Activated naive CD4-positive, alpha-beta T cell treated with anti-CD3 and anti-CD28 coated beads, Interleukin-2, amount 10 ng/mL, durations not matched to agents 7 days and 5 days (primary cell): ENCODE data around the gene IGSF6.
A peak's percentile ranks its signal among the peaks of the same experiment; 100 is the strongest.
"Not testable (repeated sequence)": the region's sequence is repeated elsewhere in the genome, so short reads cannot be mapped to it uniquely, and the experiment has no call there.

Experiments
- CTCF ChIA-PET: fragments of 350-600 bp; sonication (Branson Sonifier 250); formaldehyde crosslinking; loops from one replicate; lab custom pipeline; 2021; ENCODE audit warnings: antibody characterized with exemption; lab: Charles Lee
- DNase-seq: peaks from one replicate; pipeline ENCODE4 v3.0.0-alpha.2; 2020
- H3K27ac Mint-ChIP-seq: one replicate; pipeline ENCODE4 v1.8.0; 2021; ENCODE audit warnings: mild to moderate bottlenecking, moderate library complexity, mixed read lengths
- H3K27me3 Mint-ChIP-seq: one replicate; pipeline ENCODE4 v1.8.0; 2021; ENCODE audit warnings: mild to moderate bottlenecking, mixed read lengths
- H3K36me3 Mint-ChIP-seq: one replicate; pipeline ENCODE4 v1.8.0; 2021; ENCODE audit warnings: mixed read lengths
- H3K4me1 Mint-ChIP-seq: one replicate; pipeline ENCODE4 v1.8.0; 2021; ENCODE audit warnings: mixed read lengths
- H3K4me3 Mint-ChIP-seq: one replicate; pipeline ENCODE4 v1.8.0; 2021; ENCODE audit warnings: mild to moderate bottlenecking, moderate library complexity, mixed read lengths
- H3K9me3 Mint-ChIP-seq: one replicate; pipeline ENCODE4 v1.8.0; 2021; ENCODE audit warnings: mixed read lengths

The IGSF6 gene

DNA sequence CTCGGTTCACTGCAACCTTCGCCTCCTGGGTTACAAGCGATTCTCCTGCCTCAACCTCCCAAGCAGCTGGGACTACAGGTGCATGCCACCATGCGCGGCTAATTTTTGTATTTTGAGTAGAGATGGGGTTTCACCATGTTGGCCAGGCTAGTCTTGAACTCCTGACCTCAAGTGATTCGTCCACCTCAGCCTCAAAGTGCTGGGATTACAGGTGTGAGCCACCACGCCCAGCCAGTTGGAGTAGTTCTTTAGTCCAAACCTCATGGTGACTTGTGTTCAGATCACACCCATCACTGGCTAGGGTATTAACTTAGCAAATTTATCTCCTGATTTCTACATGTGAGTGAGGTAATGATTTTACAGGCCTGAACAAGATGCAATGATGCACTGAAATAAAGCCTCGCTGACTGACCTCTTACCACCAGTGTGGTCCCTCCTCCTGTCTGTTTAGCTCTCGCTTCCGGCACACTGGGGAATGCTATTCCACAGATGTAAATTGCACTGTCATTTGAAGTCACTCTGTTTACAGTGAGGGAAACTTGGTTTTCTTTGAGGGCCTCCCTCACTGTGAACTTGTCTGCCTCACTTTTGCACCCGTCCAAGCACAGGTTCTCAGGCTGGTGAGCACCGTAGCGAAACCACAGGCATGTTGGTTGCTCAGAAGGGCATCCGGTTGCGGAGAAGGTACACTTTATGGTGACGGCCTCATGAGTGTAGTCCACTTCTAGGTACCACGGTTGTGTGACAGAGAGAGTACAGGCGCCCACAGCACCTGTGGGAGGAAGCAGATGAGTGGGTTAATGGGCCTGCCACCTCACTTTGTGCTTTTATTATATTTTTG lies 5.5 kb downstream of the IGSF6 start:
- H3K4me3 Mint-ChIP-seq, result peak overlapping the region; percentile 73
- H3K27ac Mint-ChIP-seq, result peak overlapping the region; percentile 95
- H3K27me3 Mint-ChIP-seq, result no peaks in the 10 kb centered on the region
- CTCF ChIA-PET, result interaction anchor here (1.4 to 10.8 kb wide), 5 partner anchors 10 to 62 kb away, joined by 3 to 107 read pairs (median 15); no protein-coding TSS in a partner anchor
- H3K4me1 Mint-ChIP-seq, result peaks cover 60% of the 10 kb centered on the region
- H3K9me3 Mint-ChIP-seq, result no peaks in the 10 kb centered on the region
- peak; percentile 88 for DNase-seq
- H3K36me3 Mint-ChIP-seq, result peaks cover 13% of the 10 kb centered on the region

GRCh38 chr16:21646091-21646490 lies 6.3 kb downstream of the IGSF6 start:
- peaks cover 58% of the 10 kb centered on the region for H3K4me1 Mint-ChIP-seq
- DNase-seq, result no peak
- CTCF ChIA-PET, result interaction anchor here (0.6 to 10.8 kb wide), 7 partner anchors 11 to 62 kb away, joined by 3 to 107 read pairs (median 6); no protein-coding TSS in a partner anchor
- H3K36me3 Mint-ChIP-seq, result peaks cover 13% of the 10 kb centered on the region
- no peaks in the 10 kb centered on the region for H3K27me3 Mint-ChIP-seq
- peak overlapping the region; percentile 95 for H3K27ac Mint-ChIP-seq
- peak overlapping the region; percentile 73 for H3K4me3 Mint-ChIP-seq
- H3K9me3 Mint-ChIP-seq, result no peaks in the 10 kb centered on the region

DNA sequence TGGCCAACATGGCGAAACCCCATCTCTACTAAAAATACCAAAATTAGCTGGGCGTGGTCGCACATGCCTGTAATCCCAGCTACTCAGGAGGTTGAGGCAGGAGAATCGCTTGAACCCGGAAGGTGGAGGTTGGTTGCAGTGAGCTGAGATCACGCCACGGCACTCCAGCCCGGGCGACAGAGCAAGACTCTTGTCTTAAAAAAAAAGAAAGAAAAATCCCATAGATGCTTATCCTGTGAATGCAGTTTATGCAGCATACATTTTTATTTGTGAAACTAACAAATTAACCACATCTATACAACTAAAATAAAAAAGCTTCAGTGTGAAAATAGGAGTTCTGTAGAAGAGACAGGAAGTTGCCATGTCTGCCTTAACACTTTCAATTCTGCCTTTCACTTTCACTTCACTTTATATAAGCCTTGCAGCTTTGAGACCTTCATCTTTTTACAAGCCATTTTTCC lies 7.1 kb downstream of the IGSF6 start:
- H3K4me1 Mint-ChIP-seq, result peaks cover 57% of the 10 kb centered on the region
- peak overlapping the region; percentile 73 for H3K4me3 Mint-ChIP-seq
- no peaks in the 10 kb centered on the region for H3K27me3 Mint-ChIP-seq
- CTCF ChIA-PET, result interaction anchor here (0.6 to 10.8 kb wide), 7 partner anchors 12 to 63 kb away, joined by 3 to 107 read pairs (median 6); no protein-coding TSS in a partner anchor
- peak; percentile 66 for DNase-seq
- peaks cover 13% of the 10 kb centered on the region for H3K36me3 Mint-ChIP-seq
- H3K27ac Mint-ChIP-seq, result peak overlapping the region; percentile 95
- no peaks in the 10 kb centered on the region for H3K9me3 Mint-ChIP-seq

DNA sequence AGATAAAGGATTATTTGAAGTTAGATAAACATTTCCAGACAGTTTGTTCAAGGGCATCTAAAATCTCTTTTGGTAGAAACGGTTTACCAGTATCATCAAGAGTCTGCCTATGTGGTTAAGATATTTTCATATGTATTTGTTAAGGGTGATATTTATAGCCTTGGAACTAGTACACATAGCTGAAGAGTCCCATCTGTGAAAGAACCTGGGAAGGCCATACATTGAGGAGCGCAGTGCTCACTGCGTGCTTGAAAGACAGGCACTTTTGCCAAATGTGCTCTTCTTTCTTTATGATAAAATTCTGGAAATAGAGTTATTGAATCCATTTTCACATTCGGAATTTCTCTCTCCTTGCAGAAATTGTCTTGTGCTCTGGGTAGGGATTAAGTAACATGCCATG lies 7.7 kb downstream of the IGSF6 start:
- Mint-ChIP-seq H3K27me3 (no peaks in the 10 kb centered on the region), H3K4me1 (peaks cover 53% of the 10 kb centered on the region), H3K36me3 (peaks cover 13% of the 10 kb centered on the region), H3K9me3 (no peaks in the 10 kb centered on the region), H3K27ac (peak overlapping the region; percentile 95), H3K4me3 (peak overlapping the region; percentile 73)
- CTCF ChIA-PET, result interaction anchor here (0.7 to 10.8 kb wide), 5 partner anchors 13 to 63 kb away, joined by 3 to 107 read pairs (median 10); no protein-coding TSS in a partner anchor
- no peak for DNase-seq

DNA sequence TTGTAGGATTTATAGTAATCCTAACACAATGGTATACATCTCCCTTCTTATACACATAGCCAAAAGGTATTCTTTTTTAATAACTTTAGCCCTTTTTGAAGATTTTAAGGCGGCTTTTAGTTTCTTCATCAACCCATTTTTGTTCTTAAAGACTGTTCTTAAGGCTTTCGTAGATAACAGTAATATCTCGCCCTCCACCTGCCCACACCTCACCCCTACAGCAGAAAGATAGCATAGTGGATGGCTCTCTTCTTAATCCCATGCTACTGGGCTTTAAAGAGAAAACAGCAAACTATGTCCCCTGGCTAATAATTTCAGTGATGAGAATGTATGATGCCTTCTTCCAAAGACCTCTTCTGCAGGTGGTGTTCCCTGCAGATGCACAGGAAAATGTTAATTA lies 8.6 kb downstream of the IGSF6 start:
- H3K36me3 Mint-ChIP-seq, result peaks cover 13% of the 10 kb centered on the region
- no peaks in the 10 kb centered on the region for H3K9me3 Mint-ChIP-seq
- no peak overlapping the region for H3K4me3 Mint-ChIP-seq
- peak overlapping the region; percentile 73 for H3K27ac Mint-ChIP-seq
- peaks cover 61% of the 10 kb centered on the region for H3K4me1 Mint-ChIP-seq
- DNase-seq, result no peak
- CTCF ChIA-PET, result interaction anchor here (0.7 to 10.8 kb wide), 4 partner anchors 14 to 59 kb away, joined by 3 to 107 read pairs (median 15); no protein-coding TSS in a partner anchor
- H3K27me3 Mint-ChIP-seq, result no peaks in the 10 kb centered on the region

DNA sequence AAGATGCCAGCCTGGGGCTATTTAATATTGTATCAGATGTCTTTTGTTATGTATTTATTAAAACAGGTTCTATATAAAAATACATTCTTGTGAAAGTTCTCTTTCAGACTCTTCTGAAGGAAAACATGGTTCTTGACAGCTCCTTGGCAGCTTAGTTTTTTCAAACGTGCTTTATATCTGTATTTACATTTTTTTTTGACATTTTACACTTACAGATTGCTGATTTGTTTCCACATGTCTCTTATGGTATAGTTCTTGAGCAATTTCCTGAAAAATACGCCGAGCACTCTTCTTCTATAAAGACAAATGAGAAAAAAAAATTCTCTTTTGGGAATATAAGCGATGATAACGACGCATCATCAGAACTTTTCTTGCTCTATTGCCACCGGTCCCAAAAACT lies 9.5 kb downstream of the IGSF6 start:
- Mint-ChIP-seq H3K27ac (no peak overlapping the region), H3K4me1 (peaks cover 60% of the 10 kb centered on the region), H3K4me3 (no peak overlapping the region), H3K9me3 (no peaks in the 10 kb centered on the region), H3K36me3 (peaks cover 8% of the 10 kb centered on the region), H3K27me3 (no peaks in the 10 kb centered on the region)
- CTCF ChIA-PET, result interaction anchor here (0.7 to 10.8 kb wide), 7 partner anchors 12 to 58 kb away, joined by 3 to 107 read pairs (median 4); no protein-coding TSS in a partner anchor
- no peak for DNase-seq

- H3K9me3 Mint-ChIP-seq, result no peaks in the 10 kb centered on the region
- CTCF ChIA-PET, result interaction anchor here (0.6 to 10.8 kb wide), 8 partner anchors 11 to 59 kb away, joined by 3 to 107 read pairs (median 4); no protein-coding TSS in a partner anchor
- no peaks in the 10 kb centered on the region for H3K27me3 Mint-ChIP-seq
- H3K4me1 Mint-ChIP-seq, result peaks cover 53% of the 10 kb centered on the region
- peaks cover 5% of the 10 kb centered on the region for H3K36me3 Mint-ChIP-seq
- H3K27ac Mint-ChIP-seq, result no peak overlapping the region
- DNase-seq, result no peak
- no peak overlapping the region for H3K4me3 Mint-ChIP-seq
Measured at GRCh38 chr16:21641916-21642315, 10.5 kb downstream of the IGSF6 start.

- H3K36me3 Mint-ChIP-seq, result peaks cover 12% of the 10 kb centered on the region
- no peak overlapping the region for H3K27ac Mint-ChIP-seq
- CTCF ChIA-PET, result interaction anchor here (0.6 to 10.8 kb wide), 10 partner anchors 10 to 71 kb away, joined by 3 to 107 read pairs (median 5); no protein-coding TSS in a partner anchor
- DNase-seq, result no peak
- peaks cover 29% of the 10 kb centered on the region for H3K4me1 Mint-ChIP-seq
- H3K27me3 Mint-ChIP-seq, result no peaks in the 10 kb centered on the region
- H3K9me3 Mint-ChIP-seq, result no peaks in the 10 kb centered on the region
- H3K4me3 Mint-ChIP-seq, result no peak overlapping the region
Measured at GRCh38 chr16:21639493-21639892, 12.9 kb downstream of the IGSF6 start.

- no peak for DNase-seq
Measured at GRCh38 chr16:21638573-21638975, 13.8 kb downstream of the IGSF6 start.

GRCh38 chr16:21637032-21637968 lies 15.1 kb downstream of the IGSF6 start:
- no peaks in the 10 kb centered on the region for H3K9me3 Mint-ChIP-seq
- peaks cover 8% of the 10 kb centered on the region for H3K36me3 Mint-ChIP-seq
- H3K4me3 Mint-ChIP-seq, result no peak overlapping the region
- H3K27me3 Mint-ChIP-seq, result no peaks in the 10 kb centered on the region
- CTCF ChIA-PET, result interaction anchor here (0.9 to 10.8 kb wide), 5 partner anchors 16 to 63 kb away, joined by 3 to 107 read pairs (median 5); no protein-coding TSS in a partner anchor
- peaks cover 20% of the 10 kb centered on the region for H3K4me1 Mint-ChIP-seq
- H3K27ac Mint-ChIP-seq, result no peak overlapping the region
- DNase-seq, result no peak

More at GRCh38 chr16:21638573-21638975, 13.8 kb downstream of the IGSF6 start:
- CTCF ChIA-PET, result interaction anchor here (0.8 to 10.8 kb wide), 11 partner anchors 17 to 69 kb away, joined by 3 to 107 read pairs (median 5); no protein-coding TSS in a partner anchor
- no peaks in the 10 kb centered on the region for H3K9me3 Mint-ChIP-seq
- peaks cover 20% of the 10 kb centered on the region for H3K4me1 Mint-ChIP-seq
- no peaks in the 10 kb centered on the region for H3K27me3 Mint-ChIP-seq
- H3K36me3 Mint-ChIP-seq, result peaks cover 8% of the 10 kb centered on the region
- H3K27ac Mint-ChIP-seq, result peak overlapping the region; percentile 9
- no peak overlapping the region for H3K4me3 Mint-ChIP-seq

GRCh38 chr16:21635694-21636093 lies 16.7 kb downstream of the IGSF6 start:
- CTCF ChIA-PET, H3K4me3 Mint-ChIP-seq, H3K27me3 Mint-ChIP-seq, DNase-seq, H3K9me3 Mint-ChIP-seq, H3K36me3 Mint-ChIP-seq, H3K27ac Mint-ChIP-seq: not testable (repeated sequence)
- H3K4me1 Mint-ChIP-seq, result peaks cover 19% of the 10 kb centered on the region

DNA sequence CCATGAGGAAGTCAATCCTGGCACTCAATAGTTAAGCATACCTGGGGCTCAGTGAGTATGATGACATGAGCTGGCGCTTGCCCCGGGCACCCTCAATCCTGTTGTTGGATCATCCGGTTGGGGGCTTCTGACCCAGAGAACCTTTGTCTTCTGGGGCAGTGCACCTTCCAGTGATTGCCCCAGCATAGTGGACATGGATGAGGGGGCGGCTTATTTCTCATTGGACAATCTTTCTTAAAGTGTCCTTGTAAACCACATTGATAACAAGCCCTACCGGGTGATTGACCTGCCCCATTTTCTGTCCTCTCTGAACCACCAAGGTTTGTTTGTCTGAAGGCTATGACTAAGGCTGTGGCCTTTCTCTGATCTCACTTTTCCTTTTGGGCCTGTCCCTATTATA lies 18.2 kb downstream of the IGSF6 start:
- CTCF ChIA-PET, result no interaction called here
- Mint-ChIP-seq H3K4me1 (peaks cover 15% of the 10 kb centered on the region), H3K27ac (no peak overlapping the region), H3K4me3 (no peak overlapping the region), H3K9me3 (no peaks in the 10 kb centered on the region), H3K27me3 (no peaks in the 10 kb centered on the region), H3K36me3 (peaks cover 15% of the 10 kb centered on the region)
- DNase-seq, result no peak

- DNase-seq, CTCF ChIA-PET, H3K27me3 Mint-ChIP-seq, H3K4me3 Mint-ChIP-seq, H3K4me1 Mint-ChIP-seq, H3K9me3 Mint-ChIP-seq: not testable (repeated sequence)
- peak overlapping the region; percentile 55 for H3K27ac Mint-ChIP-seq
- H3K36me3 Mint-ChIP-seq, result peaks cover 31% of the 10 kb centered on the region
Measured at GRCh38 chr16:21631951-21632575, 20.3 kb downstream of the IGSF6 start.
